LNCAP (cell line): Measurements from ENCODE around the gene LRBA.

Experiments
- TF ChIP-seq, protein P1 (sequence below): fragments of 450-650 bp; IDR thresholded peaks from 2 replicates; pipeline ENCODE4 v1.5.1; 2017; ENCODE audit warnings: mild to moderate bottlenecking

LRBA gene

DNA sequence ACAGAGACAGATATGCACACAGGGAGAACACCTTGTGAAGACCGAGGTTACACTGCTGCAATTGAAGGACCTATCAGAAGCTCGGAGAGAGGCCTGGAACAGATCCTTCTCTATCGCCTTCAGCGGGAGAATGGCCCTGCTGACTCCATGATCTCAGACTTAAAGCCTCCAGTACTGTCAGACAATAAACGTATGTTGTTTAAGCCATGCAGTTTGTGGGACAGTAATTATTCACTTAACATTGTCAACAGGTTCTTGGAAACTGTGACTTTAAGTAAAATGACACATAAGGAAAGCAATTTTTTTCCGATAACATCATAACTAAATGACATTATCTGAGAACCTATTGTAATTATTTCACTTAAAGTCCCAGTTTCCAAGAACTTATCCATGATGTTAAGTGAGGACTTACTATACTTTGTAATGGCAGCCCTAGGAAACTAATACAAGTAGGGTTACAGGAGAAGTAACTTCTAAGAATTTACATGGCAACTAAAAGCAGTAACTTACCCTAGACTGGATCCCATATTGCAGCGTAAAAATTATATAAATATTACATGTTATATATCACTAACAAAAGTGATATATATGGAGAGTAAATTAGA, 613.9 kb downstream of the LRBA start:
- TF ChIP-seq, protein P1, sequence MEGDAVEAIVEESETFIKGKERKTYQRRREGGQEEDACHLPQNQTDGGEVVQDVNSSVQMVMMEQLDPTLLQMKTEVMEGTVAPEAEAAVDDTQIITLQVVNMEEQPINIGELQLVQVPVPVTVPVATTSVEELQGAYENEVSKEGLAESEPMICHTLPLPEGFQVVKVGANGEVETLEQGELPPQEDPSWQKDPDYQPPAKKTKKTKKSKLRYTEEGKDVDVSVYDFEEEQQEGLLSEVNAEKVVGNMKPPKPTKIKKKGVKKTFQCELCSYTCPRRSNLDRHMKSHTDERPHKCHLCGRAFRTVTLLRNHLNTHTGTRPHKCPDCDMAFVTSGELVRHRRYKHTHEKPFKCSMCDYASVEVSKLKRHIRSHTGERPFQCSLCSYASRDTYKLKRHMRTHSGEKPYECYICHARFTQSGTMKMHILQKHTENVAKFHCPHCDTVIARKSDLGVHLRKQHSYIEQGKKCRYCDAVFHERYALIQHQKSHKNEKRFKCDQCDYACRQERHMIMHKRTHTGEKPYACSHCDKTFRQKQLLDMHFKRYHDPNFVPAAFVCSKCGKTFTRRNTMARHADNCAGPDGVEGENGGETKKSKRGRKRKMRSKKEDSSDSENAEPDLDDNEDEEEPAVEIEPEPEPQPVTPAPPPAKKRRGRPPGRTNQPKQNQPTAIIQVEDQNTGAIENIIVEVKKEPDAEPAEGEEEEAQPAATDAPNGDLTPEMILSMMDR = no peak

- TF ChIP-seq, protein P1 = no peak
Measured at GRCh38 chr4:150395872-150396271, 619.2 kb downstream of the LRBA start.

GRCh38 chr4:150394046-150394445, 621.0 kb downstream of the LRBA start:
- TF ChIP-seq, protein P1 = no peak

DNA sequence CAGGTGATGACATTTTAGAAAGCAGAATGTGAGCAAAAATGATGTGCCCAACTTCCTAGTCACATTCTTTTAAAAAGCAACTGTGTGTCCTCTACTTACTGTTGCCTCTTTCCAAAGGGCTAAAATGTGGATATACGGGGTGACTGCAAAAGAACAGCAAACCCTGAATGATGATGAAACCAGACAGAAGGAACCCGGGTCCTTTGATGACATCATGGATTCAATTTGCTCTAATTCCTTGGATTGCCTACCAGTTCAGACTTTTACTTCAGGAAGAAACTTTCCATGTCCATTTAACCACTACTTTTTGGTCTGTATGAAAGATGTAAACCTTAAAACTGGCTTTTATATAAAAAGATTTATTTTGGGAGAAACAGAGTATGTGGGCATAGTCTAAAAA, 624.0 kb downstream of the LRBA start:
- TF ChIP-seq, protein P1 = no peak

GRCh38 chr4:150390531-150390910, 624.6 kb downstream of the LRBA start:
- TF ChIP-seq, protein P1 = no peak

GRCh38 chr4:150389896-150390530, 625.1 kb downstream of the LRBA start:
- TF ChIP-seq, protein P1 = no peak

- TF ChIP-seq, protein P1 = no peak
Measured at GRCh38 chr4:150387981-150388380, 627.1 kb downstream of the LRBA start.
